Hematopoietic multipotent progenitor cell treated with erythropoietin and hydrocortisone succinate and interleukin-3 and kit ligand, for 17 days (in vitro differentiated cells): ENCODE measurements around the gene CNOT10.
"Not testable (repeated sequence)": the region's sequence is repeated elsewhere in the genome, so short reads cannot be mapped to it uniquely, and the experiment has no call there.

Experiments used
- DNase-seq: peaks from one replicate; pipeline ENCODE4 v3.0.0-alpha.2; 2015; ENCODE audit warnings: low spot score

Gene CNOT10

GRCh38 chr3:32684800-32685542 lies at the start of gene CNOT10:
Gene CNOT10, plus strand, starts transcription at chr3:32685188. Its CDS starts 273 bp downstream, at chr3:32685461.
- DNase-seq, result peak; percentile 85

GRCh38 chr3:32640939-32641338 lies 44.0 kb upstream of the CNOT10 start:
- no peak for DNase-seq

- DNase-seq, result no peak
Observed at GRCh38 chr3:32641356-32641755, 43.6 kb upstream of the CNOT10 start.

GRCh38 chr3:32643354-32643753 lies 41.6 kb upstream of the CNOT10 start:
- DNase-seq, result no peak

- no peak for DNase-seq
Observed at GRCh38 chr3:32643816-32644215, 41.2 kb upstream of the CNOT10 start.

GRCh38 chr3:32644380-32644779 lies 40.6 kb upstream of the CNOT10 start:
- no peak for DNase-seq

GRCh38 chr3:32646761-32647160 lies 38.2 kb upstream of the CNOT10 start:
- DNase-seq, result no peak

GRCh38 chr3:32652337-32653100 lies 32.5 kb upstream of the CNOT10 start:
- not testable (repeated sequence) for DNase-seq

GRCh38 chr3:32655167-32655566 lies 29.8 kb upstream of the CNOT10 start:
- DNase-seq, result no peak

GRCh38 chr3:32660634-32661033 lies 24.4 kb upstream of the CNOT10 start:
- no peak for DNase-seq

- no peak for DNase-seq
Observed at GRCh38 chr3:32662647-32663046, 22.3 kb upstream of the CNOT10 start.

GRCh38 chr3:32664630-32665075 lies 20.3 kb upstream of the CNOT10 start:
- DNase-seq, result peak; percentile 54

GRCh38 chr3:32667072-32667582 lies 17.9 kb upstream of the CNOT10 start:
- no peak for DNase-seq

- DNase-seq, result not testable (repeated sequence)
Observed at GRCh38 chr3:32669226-32669625, 15.8 kb upstream of the CNOT10 start.

GRCh38 chr3:32673730-32674129 lies 11.3 kb upstream of the CNOT10 start:
- not testable (repeated sequence) for DNase-seq

- no peak for DNase-seq
Observed at GRCh38 chr3:32675164-32675563, 9.8 kb upstream of the CNOT10 start.

- DNase-seq, result no peak
Observed at GRCh38 chr3:32675650-32676049, 9.3 kb upstream of the CNOT10 start.

GRCh38 chr3:32681811-32682210 lies 3.2 kb upstream of the CNOT10 start:
- no peak for DNase-seq

GRCh38 chr3:32684029-32684799 lies 774 bp upstream of the CNOT10 start:
- no peak for DNase-seq

- peak; percentile 19 for DNase-seq
Observed at GRCh38 chr3:32685543-32686185, 676 bp downstream of the CNOT10 start.

- DNase-seq, result no peak
Observed at GRCh38 chr3:32686713-32687112, 1.7 kb downstream of the CNOT10 start.

- DNase-seq, result no peak
Observed at GRCh38 chr3:32691847-32692246, 6.9 kb downstream of the CNOT10 start.
